Osteocyte (in vitro differentiated cells): ENCODE measurements around the gene ULK3. TPM values are rescaled to one million over a fixed set of nuclear protein-coding genes. Genes with fewer than 3 reads are reported as not detected.

Experiments used
- DNase-seq: peaks from one replicate; pipeline ENCODE4 v3.0.0; 2021; ENCODE audit warnings: mixed read lengths; ENCODE audit not compliant: unreplicated experiment; ENCODE audit errors: extremely low spot score
- H3K27ac Mint-ChIP-seq: one replicate; pipeline ENCODE4 v1.8.0; 2021; ENCODE audit warnings: mild to moderate bottlenecking, mixed read lengths; ENCODE audit not compliant: unreplicated experiment
- H3K27me3 Mint-ChIP-seq: one replicate; pipeline ENCODE4 v1.8.0; 2021; ENCODE audit warnings: mixed read lengths; ENCODE audit not compliant: unreplicated experiment
- H3K36me3 Mint-ChIP-seq: one replicate; pipeline ENCODE4 v1.8.0; 2021; ENCODE audit warnings: mixed read lengths; ENCODE audit not compliant: unreplicated experiment
- H3K4me1 Mint-ChIP-seq: one replicate; pipeline ENCODE4 v1.8.0; 2021; ENCODE audit warnings: mixed read lengths; ENCODE audit not compliant: unreplicated experiment
- H3K4me3 Mint-ChIP-seq: one replicate; pipeline ENCODE4 v1.8.0; 2021; ENCODE audit warnings: mild to moderate bottlenecking, moderate library complexity, mixed read lengths; ENCODE audit not compliant: unreplicated experiment
- H3K9me3 Mint-ChIP-seq: one replicate; pipeline ENCODE4 v1.8.0; 2021; ENCODE audit warnings: mixed read lengths; ENCODE audit not compliant: unreplicated experiment
- total RNA-seq: library from RNA; stranded (reverse); gene quantifications from 2 replicates; pipeline ENCODE4 v1.2.1, GENCODE V29; 2021
- TF ChIP-seq, protein P1 (sequence below): fragments of 200-600 bp; sonication (generic); IDR thresholded peaks from 2 replicates; pipeline ENCODE4 v1.5.0; 2021; ENCODE audit warnings: antibody characterized with exemption, mild to moderate bottlenecking, moderate library complexity

The ULK3 gene
- total RNA-seq, 1 donor from 2014 or later: 32.4 TPM

DNA sequence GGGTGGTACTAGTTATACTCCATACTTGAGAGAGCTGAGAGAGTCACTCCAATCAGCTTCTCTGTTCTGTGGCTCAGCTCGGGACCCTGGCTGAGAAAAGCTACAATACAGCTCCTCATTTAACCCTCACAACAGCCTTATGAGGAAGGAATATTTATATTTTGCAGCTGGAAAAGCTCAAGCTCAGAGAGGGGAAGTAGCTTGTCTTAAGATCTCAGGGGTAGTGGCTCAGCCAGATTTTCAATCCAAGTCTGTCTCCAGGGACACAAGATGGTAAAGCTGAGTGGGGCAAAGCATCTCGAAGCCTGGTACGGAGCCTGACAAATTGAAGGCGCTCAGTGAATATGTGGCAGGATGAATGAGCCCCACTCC lies 15.4 kb upstream of the ULK3 start:
- peaks cover 4% of the 10 kb centered on the region for H3K36me3 Mint-ChIP-seq
- no peak overlapping the region for H3K27ac Mint-ChIP-seq
- no peaks in the 10 kb centered on the region for H3K9me3 Mint-ChIP-seq
- TF ChIP-seq, protein P1, sequence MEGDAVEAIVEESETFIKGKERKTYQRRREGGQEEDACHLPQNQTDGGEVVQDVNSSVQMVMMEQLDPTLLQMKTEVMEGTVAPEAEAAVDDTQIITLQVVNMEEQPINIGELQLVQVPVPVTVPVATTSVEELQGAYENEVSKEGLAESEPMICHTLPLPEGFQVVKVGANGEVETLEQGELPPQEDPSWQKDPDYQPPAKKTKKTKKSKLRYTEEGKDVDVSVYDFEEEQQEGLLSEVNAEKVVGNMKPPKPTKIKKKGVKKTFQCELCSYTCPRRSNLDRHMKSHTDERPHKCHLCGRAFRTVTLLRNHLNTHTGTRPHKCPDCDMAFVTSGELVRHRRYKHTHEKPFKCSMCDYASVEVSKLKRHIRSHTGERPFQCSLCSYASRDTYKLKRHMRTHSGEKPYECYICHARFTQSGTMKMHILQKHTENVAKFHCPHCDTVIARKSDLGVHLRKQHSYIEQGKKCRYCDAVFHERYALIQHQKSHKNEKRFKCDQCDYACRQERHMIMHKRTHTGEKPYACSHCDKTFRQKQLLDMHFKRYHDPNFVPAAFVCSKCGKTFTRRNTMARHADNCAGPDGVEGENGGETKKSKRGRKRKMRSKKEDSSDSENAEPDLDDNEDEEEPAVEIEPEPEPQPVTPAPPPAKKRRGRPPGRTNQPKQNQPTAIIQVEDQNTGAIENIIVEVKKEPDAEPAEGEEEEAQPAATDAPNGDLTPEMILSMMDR: no peak
- H3K27me3 Mint-ChIP-seq: no peaks in the 10 kb centered on the region
- DNase-seq: no peak
- H3K4me3 Mint-ChIP-seq: no peak overlapping the region
- peaks cover 3% of the 10 kb centered on the region for H3K4me1 Mint-ChIP-seq

DNA sequence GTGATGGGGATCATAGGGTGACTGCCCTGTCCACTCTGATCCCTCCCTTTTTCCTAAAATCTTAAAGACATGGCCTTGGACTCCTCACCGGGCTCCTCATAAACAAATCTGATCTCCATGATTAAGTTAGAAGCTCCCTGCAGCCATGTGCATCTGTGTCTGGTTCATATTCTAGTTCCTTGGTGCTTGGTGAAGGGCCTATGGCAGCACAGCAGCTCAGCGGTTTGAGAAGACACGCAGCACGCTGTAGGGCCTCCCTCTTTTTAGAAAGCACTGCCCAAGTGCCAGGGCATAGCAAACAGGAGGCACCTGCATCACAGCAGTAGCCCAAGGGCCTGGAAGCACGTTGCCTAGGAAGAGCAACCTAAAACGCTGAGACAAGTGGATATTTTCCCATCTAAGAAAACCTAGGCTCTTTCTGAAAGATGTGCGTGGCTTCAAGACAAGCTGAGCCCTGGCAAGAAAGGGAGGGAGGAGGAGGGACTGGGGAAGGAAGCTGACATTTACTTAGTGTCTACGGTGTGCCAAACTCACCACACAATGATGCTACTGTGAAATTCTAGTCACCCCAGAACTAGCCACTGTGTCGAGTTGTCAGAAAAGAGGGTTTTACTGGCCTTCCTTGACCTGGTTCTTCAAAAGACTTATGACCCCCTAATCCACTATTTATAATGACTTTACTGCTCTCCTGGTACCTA lies 14.9 kb upstream of the ULK3 start:
- no peaks in the 10 kb centered on the region for H3K27me3 Mint-ChIP-seq
- TF ChIP-seq, protein P1: no peak
- DNase-seq: no peak
- peaks cover 8% of the 10 kb centered on the region for H3K36me3 Mint-ChIP-seq
- H3K4me3 Mint-ChIP-seq: no peak overlapping the region
- peaks cover 3% of the 10 kb centered on the region for H3K4me1 Mint-ChIP-seq
- no peaks in the 10 kb centered on the region for H3K9me3 Mint-ChIP-seq
- H3K27ac Mint-ChIP-seq: no peak overlapping the region

DNA sequence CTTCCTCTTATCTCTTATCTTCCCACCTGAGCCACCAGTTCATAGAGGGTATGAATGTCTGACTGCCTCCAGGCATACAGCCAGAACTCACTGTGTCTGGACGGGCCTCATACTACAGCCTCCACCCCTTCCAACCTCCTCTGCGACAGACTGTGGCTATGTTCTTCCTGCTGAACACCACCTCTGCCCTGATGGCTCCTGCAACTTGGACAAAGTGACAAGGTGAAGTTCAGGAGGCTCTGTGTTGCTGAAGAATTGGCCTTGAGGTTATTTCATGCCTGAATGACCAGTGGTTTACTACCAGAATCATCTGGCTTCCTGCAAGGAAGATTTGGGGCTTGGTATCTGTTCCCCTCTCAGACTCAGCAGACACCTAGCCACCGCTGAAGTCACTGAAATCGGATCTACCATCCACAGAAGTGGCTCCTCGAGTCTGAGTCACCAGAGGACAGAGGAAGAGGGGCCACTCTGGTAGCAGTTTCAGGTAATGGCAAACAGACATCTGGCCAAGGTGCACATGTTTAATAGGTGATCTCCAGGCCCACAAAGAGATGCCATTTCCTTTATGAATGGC lies 14.2 kb upstream of the ULK3 start:
- no peaks in the 10 kb centered on the region for H3K9me3 Mint-ChIP-seq
- DNase-seq: no peak
- no peaks in the 10 kb centered on the region for H3K27me3 Mint-ChIP-seq
- H3K4me1 Mint-ChIP-seq: peaks cover 3% of the 10 kb centered on the region
- H3K4me3 Mint-ChIP-seq: no peak overlapping the region
- no peak overlapping the region for H3K27ac Mint-ChIP-seq
- TF ChIP-seq, protein P1: no peak
- peaks cover 10% of the 10 kb centered on the region for H3K36me3 Mint-ChIP-seq

DNA sequence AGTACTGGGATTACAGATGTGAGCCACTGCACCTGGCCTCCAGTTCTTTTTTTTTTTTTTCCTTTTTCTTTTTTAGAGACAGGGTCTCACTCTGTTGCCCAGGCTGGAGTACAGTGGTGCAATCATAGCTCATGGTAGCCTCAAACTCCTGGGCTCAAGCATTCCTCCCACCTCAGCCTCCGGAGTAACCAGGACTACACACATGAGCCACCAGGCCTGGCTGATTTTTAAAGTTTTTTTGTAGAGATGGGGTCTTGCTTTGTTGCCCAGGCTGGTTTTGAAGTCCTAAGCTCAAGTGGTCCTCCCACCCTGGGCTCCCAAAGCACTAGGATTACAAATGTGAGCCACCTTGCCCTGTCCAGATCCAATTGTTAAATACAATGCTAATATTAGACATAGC lies 13.6 kb upstream of the ULK3 start:
- Mint-ChIP-seq H3K4me3 (no peak overlapping the region), H3K4me1 (peaks cover 3% of the 10 kb centered on the region), H3K27me3 (no peaks in the 10 kb centered on the region), H3K27ac (no peak overlapping the region), H3K36me3 (peaks cover 10% of the 10 kb centered on the region), H3K9me3 (no peaks in the 10 kb centered on the region)
- no peak for DNase-seq
- TF ChIP-seq, protein P1: no peak

DNA sequence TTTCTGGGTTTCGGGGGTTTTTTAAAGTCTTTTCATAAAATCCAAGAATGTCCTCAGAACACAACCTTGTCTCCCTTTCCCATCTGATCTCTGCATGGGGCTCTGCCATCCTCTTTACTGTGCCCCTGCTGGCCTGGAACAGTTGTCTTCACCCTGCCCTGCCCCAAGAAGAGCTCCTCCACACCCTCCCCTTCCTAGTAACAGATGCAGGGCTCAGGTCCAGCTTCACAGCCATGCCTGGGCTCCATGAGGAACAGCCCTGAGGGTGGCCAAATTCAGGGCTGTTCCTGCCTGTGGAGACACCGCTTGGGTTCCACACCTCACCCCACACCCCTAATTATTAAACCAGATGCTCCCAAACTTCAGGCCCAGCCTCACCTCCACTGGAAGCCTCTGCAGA lies 12.9 kb upstream of the ULK3 start:
- TF ChIP-seq, protein P1: no peak
- Mint-ChIP-seq H3K9me3 (no peaks in the 10 kb centered on the region), H3K4me3 (no peak overlapping the region), H3K27me3 (no peaks in the 10 kb centered on the region), H3K27ac (no peak overlapping the region), H3K4me1 (peaks cover 3% of the 10 kb centered on the region), H3K36me3 (peaks cover 10% of the 10 kb centered on the region)
- DNase-seq: no peak
